ENCODE measurements around the gene RRP8.

RRP8 gene

GRCh38 chr11:6617315-6617781, 13.9 kb upstream of the RRP8 start:
- no peak for DNase-seq (ENCODE audit: low spot score)

- DNase-seq (ENCODE audit: low spot score): no peak
Measured at GRCh38 chr11:6616596-6617250, 13.3 kb upstream of the RRP8 start.

- DNase-seq (ENCODE audit: low spot score): no peak
Measured at GRCh38 chr11:6615882-6616585, 12.6 kb upstream of the RRP8 start.

- DNase-seq (ENCODE audit: low spot score): no peak
Measured at GRCh38 chr11:6615046-6615445, 11.6 kb upstream of the RRP8 start.

- DNase-seq (ENCODE audit: low spot score): no peak
Measured at GRCh38 chr11:6614446-6614845, 11.0 kb upstream of the RRP8 start.

GRCh38 chr11:6613496-6613895, 10.1 kb upstream of the RRP8 start:
- no peak for DNase-seq (ENCODE audit: low spot score)

- peak; percentile 94 for DNase-seq (ENCODE audit: low spot score)
Measured at GRCh38 chr11:6612213-6613041, 9.0 kb upstream of the RRP8 start, which contains the start of gene TAF10. TSS of gene TAF10 (minus strand) at chr11:6612216. CDS start at chr11:6612189, 27 bp downstream.

- DNase-seq (ENCODE audit: low spot score): no peak
Measured at GRCh38 chr11:6611963-6612212, 8.5 kb upstream of the RRP8 start.

- peak; percentile 22 for DNase-seq (ENCODE audit: low spot score)
Measured at GRCh38 chr11:6611092-6611962, 7.9 kb upstream of the RRP8 start.

GRCh38 chr11:6610591-6610990, 7.2 kb upstream of the RRP8 start:
- DNase-seq (ENCODE audit: low spot score): no peak

GRCh38 chr11:6609502-6610015, 6.1 kb upstream of the RRP8 start:
- no peak for DNase-seq (ENCODE audit: low spot score)

GRCh38 chr11:6608726-6609501, 5.5 kb upstream of the RRP8 start:
- no peak for DNase-seq (ENCODE audit: low spot score)

- no peak for DNase-seq (ENCODE audit: low spot score)
Measured at GRCh38 chr11:6608011-6608410, 4.6 kb upstream of the RRP8 start.

GRCh38 chr11:6607190-6607795, 3.9 kb upstream of the RRP8 start:
- no peak for DNase-seq (ENCODE audit: low spot score)

- peak; percentile 48 for DNase-seq (ENCODE audit: low spot score)
Measured at GRCh38 chr11:6606471-6607189, 3.2 kb upstream of the RRP8 start.

GRCh38 chr11:6604790-6605189, 1.4 kb upstream of the RRP8 start:
- no peak for DNase-seq (ENCODE audit: low spot score)

GRCh38 chr11:6604081-6604626, 738 bp upstream of the RRP8 start:
- peak; percentile 67 for DNase-seq (ENCODE audit: low spot score)

- no peak for DNase-seq (ENCODE audit: low spot score)
Measured at GRCh38 chr11:6602096-6602940, 1.1 kb downstream of the RRP8 start.

- DNase-seq (ENCODE audit: low spot score): no peak
Measured at GRCh38 chr11:6601041-6601461, 2.4 kb downstream of the RRP8 start.

Measured in CD4-positive, alpha-beta T cell treated with Interleukin-15 for 4 hours (primary cell).